BLaER1 (cell line): ENCODE data around the gene SPEG.

Experiments
- H3K27ac ChIP-seq: shearing (Covaris generic); formaldehyde crosslinking; 2 replicates; pipeline ENCODE4 v1.8.1; 2022
- H3K27me3 ChIP-seq: shearing (Covaris generic); formaldehyde crosslinking; 2 replicates; pipeline ENCODE4 v1.8.1; 2022
- H3K36me3 ChIP-seq: shearing (Covaris generic); formaldehyde crosslinking; 2 replicates; pipeline ENCODE4 v1.8.1; 2022
- H3K4me1 ChIP-seq: shearing (Covaris generic); formaldehyde crosslinking; 2 replicates; pipeline ENCODE4 v1.8.1; 2022
- H3K4me2 ChIP-seq: shearing (Covaris generic); formaldehyde crosslinking; 2 replicates; pipeline ENCODE4 v1.8.1; 2022
- H3K4me3 ChIP-seq: shearing (Covaris generic); formaldehyde crosslinking; 2 replicates; pipeline ENCODE4 v1.8.1; 2022
- H3K9ac ChIP-seq: shearing (Covaris generic); formaldehyde crosslinking; 2 replicates; pipeline ENCODE4 v1.8.1; 2022
- H3K9me3 ChIP-seq: shearing (Covaris generic); formaldehyde crosslinking; 2 replicates; pipeline ENCODE4 v1.8.1; 2022
- H4K20me1 ChIP-seq: shearing (Covaris generic); formaldehyde crosslinking; 2 replicates; pipeline ENCODE4 v1.8.1; 2022
- Cebpa-rat ChIP-seq: shearing (Covaris generic); IDR thresholded peaks from 2 replicates; pipeline ENCODE4 v1.8.1; 2022

SPEG gene

DNA sequence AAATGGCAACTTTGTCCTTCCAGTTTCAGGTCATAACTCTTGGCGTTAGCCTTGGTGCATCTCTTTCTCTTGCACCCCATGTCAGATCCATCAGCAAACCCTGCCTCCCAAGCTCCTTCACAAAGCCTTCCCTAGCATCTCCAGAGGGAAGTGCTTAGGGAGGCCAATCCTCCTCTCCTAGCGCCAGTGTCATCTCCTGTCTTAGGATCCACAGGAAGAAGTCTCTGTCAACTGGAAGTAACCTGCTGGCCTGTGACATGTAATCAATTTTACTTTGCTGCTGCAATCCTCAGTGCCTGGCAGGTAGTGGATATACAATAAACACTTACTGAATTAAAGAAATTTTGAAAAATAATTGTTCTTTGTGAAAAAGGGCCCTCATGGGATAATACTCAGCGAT, 39.0 kb upstream of the SPEG start:
- Histone ChIP-seq H3K9ac (no peak overlapping the region), H3K9me3 (peaks cover 8% of the 10 kb centered on the region; the same call in 1 of the 2 replicates)

DNA sequence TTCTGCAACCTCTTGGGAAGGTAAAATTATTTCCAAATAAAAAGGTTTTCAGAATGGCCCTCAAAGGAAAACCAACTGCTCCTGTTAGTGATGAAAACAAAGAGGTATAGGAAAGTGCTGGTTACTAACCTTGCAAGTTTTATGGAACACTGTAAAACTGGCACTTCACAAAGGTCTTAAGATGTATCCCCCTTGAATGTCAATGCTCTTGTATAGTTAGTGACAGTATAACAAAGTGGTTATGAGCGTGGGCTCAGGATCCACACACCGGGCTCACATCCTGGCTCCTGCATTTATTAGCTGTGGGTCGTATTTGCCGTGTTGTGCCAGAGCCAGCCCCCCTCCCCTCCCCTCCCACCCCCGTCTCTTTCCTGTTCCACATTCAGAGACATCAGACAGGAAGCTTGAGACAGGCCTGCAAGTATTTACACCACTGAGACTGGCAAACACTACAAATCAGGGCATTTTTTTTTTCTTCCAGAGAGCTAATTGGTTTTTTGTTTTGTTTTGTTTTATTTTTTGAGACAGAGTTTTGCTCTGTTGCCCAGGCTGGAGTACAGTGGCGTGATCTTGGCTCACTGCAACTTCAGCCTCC, 37.7 kb upstream of the SPEG start:
- Histone ChIP-seq H3K4me1 (peaks cover 37% of the 10 kb centered on the region), H3K4me2 (peak overlapping the region; percentile 65), H3K4me3 (no peak overlapping the region), H3K27me3 (no peaks in the 10 kb centered on the region), H3K27ac (peak overlapping the region; percentile 51), H3K9me3 (peaks cover 8% of the 10 kb centered on the region; the same call in 1 of the 2 replicates), H3K36me3 (no peaks in the 10 kb centered on the region), H3K9ac (no peak overlapping the region), H4K20me1 (no peaks in the 10 kb centered on the region)
- no peak for TF ChIP-seq Cebpa-rat

More for the DNA sequence above, 39.0 kb upstream of the SPEG start:
- Histone ChIP-seq H4K20me1 (no peaks in the 10 kb centered on the region), H3K4me1 (peaks cover 33% of the 10 kb centered on the region), H3K27me3 (no peaks in the 10 kb centered on the region), H3K4me2 (no peak overlapping the region), H3K27ac (no peak overlapping the region), H3K36me3 (no peaks in the 10 kb centered on the region), H3K4me3 (no peak overlapping the region)
- TF ChIP-seq Cebpa-rat = no peak

DNA sequence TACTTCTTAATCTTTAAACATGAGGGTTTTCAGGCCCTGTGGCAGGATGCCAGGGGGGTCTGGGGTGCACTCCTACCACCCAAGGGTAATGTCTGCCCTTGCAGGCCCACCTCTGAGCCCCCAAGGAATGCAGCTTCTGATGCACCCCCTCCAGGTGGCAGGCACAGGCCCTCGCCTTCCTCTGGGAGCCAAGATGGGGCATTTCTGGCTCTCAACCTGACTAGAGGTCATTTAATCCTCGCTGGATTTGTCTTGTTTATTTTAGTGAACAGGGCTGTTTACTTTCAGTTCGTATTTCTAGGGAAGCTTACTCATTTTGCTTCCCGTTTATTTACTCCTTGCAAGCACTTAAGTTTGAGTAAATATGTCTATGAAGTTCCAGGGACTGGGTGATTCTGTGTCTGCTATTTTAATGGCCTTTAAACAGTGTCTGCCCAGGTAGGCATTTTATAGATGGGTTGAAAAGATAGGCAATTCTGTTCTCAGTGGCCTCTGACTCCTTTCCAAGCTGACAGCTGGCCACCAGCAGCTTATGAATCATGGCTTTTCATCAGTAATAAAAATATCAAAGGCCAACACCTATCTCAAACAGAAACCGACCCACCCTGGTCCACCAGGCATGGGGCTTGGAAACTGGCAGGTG, 35.8 kb upstream of the SPEG start:
- no peak overlapping the region; the same call in 1 of the 2 replicates for H3K9ac ChIP-seq
- no peak overlapping the region for H3K27ac ChIP-seq
- no peaks in the 10 kb centered on the region for H4K20me1 ChIP-seq
- no peaks in the 10 kb centered on the region for H3K27me3 ChIP-seq
- H3K36me3 ChIP-seq = no peaks in the 10 kb centered on the region
- TF ChIP-seq Cebpa-rat = no peak
- peaks cover 37% of the 10 kb centered on the region for H3K4me1 ChIP-seq
- no peak overlapping the region for H3K4me3 ChIP-seq
- H3K9me3 ChIP-seq = no peaks in the 10 kb centered on the region
- H3K4me2 ChIP-seq = no peak overlapping the region

DNA sequence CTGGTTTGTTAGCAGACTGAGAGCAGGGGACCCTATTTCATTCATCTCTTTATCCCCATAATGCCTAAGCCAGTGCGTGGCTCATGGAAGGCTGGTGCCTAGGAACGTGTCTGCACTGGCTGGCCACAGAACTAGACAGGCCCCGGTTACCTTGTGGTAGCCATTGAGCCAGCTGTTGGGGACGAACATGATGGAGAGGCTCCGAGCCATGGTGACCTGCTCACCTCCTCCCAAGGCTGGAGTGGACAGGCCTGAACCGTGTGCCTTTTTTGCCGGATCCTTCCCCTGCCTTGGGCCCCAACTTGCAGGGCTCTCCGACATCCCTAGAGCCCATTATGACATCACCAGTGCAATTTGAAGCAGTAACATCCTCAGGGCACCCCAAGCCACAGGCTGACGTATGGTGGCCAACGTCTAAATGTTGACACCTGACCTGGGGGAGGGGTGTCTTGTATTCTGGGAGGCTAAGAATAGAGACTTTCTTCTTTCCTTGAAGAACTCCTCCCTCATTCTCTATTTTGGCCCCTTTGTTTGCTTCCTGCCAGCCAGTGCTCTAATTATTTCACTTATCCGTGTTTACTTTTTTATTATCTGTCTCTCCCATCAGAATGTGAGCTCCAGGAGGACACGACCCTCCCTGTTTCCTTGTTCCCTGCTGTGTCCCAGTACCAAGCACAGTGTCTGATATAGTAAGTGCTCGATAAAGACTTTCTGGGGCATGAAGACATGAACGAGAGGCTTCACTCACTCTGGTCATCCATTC, 34.7 kb upstream of the SPEG start:
- Histone ChIP-seq H3K9ac (no peak overlapping the region), H3K4me2 (peak overlapping the region; percentile 53), H3K4me3 (no peak overlapping the region), H3K27ac (no peak overlapping the region), H3K27me3 (no peaks in the 10 kb centered on the region), H3K4me1 (peaks cover 37% of the 10 kb centered on the region), H3K9me3 (no peaks in the 10 kb centered on the region), H3K36me3 (no peaks in the 10 kb centered on the region), H4K20me1 (no peaks in the 10 kb centered on the region)
- TF ChIP-seq Cebpa-rat = no peak

DNA sequence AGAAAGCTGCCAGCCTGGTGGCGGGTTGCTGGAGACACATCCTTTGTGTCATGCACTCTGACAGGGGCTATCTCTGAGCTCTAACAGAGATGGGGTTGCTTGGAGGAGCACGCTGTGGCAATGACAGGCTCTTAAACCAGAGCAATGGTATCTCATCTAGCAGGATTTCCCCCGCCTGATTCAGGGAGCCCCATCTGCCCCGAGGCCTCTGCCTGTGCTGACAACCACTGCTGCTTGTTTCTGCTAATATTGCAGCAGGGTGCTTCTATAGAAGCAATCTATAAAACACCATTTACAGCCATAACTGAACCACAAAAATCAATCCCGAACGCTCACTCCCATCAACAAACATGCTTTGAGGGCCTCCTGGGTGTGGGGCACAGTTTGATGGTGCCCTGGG, 34.1 kb upstream of the SPEG start:
- no peaks in the 10 kb centered on the region for H3K9me3 ChIP-seq
- peaks cover 37% of the 10 kb centered on the region for H3K4me1 ChIP-seq
- no peak overlapping the region for H3K4me3 ChIP-seq
- no peak for TF ChIP-seq Cebpa-rat
- H3K27me3 ChIP-seq = no peaks in the 10 kb centered on the region
- H3K9ac ChIP-seq = no peak overlapping the region
- no peaks in the 10 kb centered on the region for H4K20me1 ChIP-seq
- no peak overlapping the region for H3K27ac ChIP-seq
- peak overlapping the region; percentile 53 for H3K4me2 ChIP-seq
- H3K36me3 ChIP-seq = no peaks in the 10 kb centered on the region

DNA sequence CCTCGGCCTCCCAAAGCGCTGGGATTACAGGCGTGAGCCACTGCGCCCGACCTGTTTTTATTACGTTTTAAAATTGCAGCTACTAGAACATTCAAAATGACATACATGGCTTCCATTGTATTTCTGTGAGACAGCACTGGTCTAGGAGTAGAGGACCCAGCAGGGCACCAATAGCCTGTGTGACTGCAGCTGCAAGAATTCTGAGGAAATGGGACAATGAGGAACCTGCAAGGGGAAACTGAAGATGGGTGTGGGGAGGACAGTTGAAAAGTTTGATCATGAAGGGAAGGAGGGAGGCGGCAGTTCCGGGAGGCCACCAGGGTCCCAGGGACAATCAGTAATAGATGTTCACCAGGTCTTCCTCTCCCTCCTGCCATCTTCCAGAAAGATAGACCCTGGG, 33.0 kb upstream of the SPEG start:
- Histone ChIP-seq H3K36me3 (no peaks in the 10 kb centered on the region), H3K9me3 (no peaks in the 10 kb centered on the region), H3K27me3 (no peaks in the 10 kb centered on the region), H3K27ac (no peak overlapping the region), H3K4me3 (no peak overlapping the region), H3K9ac (no peak overlapping the region), H4K20me1 (no peaks in the 10 kb centered on the region), H3K4me1 (peaks cover 36% of the 10 kb centered on the region), H3K4me2 (no peak overlapping the region)
- no peak for TF ChIP-seq Cebpa-rat

DNA sequence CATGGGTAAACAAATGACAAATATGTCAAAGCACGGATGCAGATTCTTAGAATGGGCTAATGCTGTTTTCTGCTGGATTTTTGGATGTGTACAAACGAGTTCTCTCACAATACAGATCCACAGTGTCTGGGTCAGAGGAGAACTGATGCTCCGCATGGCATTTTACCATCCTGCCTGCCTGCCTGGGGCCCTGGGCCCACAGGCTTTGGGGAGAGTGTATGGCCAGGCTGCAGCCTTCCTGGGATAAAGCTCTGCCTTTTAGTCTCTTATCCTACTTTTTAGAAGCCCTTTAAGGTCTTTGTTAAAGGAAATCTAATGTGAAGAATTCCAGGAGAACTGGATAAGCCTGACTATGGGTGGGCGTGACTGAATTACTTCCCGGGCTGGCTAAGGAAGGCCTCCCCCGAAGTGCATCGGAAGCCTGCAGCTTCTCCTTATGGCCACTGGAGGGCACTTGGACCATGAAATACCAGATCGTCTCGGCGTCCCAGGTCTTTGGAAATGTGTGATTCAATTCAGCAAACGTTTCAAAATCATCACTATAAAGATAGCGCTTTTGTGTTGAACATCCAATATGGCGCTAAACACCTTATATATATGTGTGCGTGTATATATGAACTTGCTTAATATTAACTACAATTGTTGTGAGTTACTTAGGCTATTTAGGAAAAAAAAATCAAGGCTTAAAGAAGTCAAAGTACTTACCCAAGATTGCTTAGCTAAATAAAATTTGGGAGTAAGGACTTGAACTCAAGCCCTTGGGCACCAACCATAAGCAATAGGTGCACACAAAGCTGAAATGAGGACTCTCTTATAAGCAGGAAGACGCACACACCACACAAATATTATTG, 31.8 kb upstream of the SPEG start:
- no peaks in the 10 kb centered on the region for H3K36me3 ChIP-seq
- H3K4me1 ChIP-seq = peaks cover 24% of the 10 kb centered on the region
- no peaks in the 10 kb centered on the region for H3K27me3 ChIP-seq
- H3K9me3 ChIP-seq = no peaks in the 10 kb centered on the region
- H3K9ac ChIP-seq = no peak overlapping the region
- H3K4me3 ChIP-seq = no peak overlapping the region
- H3K27ac ChIP-seq = no peak overlapping the region
- no peaks in the 10 kb centered on the region for H4K20me1 ChIP-seq
- H3K4me2 ChIP-seq = no peak overlapping the region
- no peak for TF ChIP-seq Cebpa-rat

DNA sequence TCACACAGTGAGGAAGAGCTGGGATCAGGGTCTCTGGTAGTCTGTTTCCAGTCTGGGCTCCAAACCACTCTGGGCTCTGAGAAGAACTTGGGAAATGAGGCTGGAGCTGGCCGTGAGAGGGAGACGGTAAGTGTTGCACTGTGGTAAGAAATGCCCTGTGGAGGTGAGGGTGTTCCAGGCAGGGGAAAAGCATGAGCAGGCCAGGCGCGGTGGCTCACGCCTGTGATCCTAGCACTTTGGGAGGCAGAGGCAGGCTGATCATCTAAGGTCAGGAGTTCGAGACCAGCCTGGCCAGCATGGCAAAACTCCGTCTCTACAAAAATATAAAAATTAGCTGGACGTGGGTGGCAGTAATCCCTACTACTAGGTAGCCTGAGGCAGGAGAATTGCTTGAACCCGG, 30.8 kb upstream of the SPEG start:
- TF ChIP-seq Cebpa-rat = no peak
- no peaks in the 10 kb centered on the region for H4K20me1 ChIP-seq
- H3K4me3 ChIP-seq = no peak overlapping the region
- H3K4me1 ChIP-seq = peaks cover 20% of the 10 kb centered on the region
- no peaks in the 10 kb centered on the region for H3K27me3 ChIP-seq
- H3K9ac ChIP-seq = no peak overlapping the region
- no peak overlapping the region for H3K4me2 ChIP-seq
- no peak overlapping the region for H3K27ac ChIP-seq
- H3K9me3 ChIP-seq = no peaks in the 10 kb centered on the region
- H3K36me3 ChIP-seq = no peaks in the 10 kb centered on the region

DNA sequence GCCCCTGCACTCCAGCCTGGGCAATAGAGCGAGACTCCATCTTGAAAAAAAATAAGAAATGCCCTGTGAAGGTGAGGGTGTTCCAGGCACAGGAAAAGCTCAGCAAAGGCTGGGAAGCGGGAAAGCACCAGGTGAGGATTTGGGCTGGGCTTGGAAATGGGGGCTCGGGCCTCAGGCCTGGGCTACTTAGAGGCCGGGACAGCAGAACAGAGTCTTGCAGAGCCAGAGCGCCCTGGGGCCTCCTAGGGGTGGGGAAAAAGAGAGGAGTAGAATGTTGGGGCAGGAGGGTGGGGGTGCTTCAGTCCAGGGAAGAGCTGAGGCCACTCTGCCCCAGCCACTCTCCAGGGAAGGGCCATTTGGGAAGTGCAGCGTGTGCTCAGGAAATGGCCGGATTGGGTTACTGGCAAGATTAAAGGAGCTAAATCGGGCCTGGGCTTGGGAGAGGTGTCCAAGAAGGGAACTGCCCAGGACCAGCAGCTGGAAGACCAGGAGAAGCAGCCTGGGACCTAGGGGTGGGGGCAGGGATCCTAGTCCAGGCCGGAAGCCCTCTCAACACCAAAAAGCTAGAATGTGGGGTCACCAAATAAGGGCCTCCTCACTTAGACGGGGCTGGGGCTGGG, 30.2 kb upstream of the SPEG start:
- no peak overlapping the region for H3K27ac ChIP-seq
- H3K27me3 ChIP-seq = no peaks in the 10 kb centered on the region
- H3K36me3 ChIP-seq = no peaks in the 10 kb centered on the region
- H3K9ac ChIP-seq = no peak overlapping the region
- no peak overlapping the region for H3K4me2 ChIP-seq
- no peaks in the 10 kb centered on the region for H3K9me3 ChIP-seq
- no peak overlapping the region for H3K4me3 ChIP-seq
- TF ChIP-seq Cebpa-rat = no peak
- H3K4me1 ChIP-seq = peaks cover 15% of the 10 kb centered on the region
- no peaks in the 10 kb centered on the region for H4K20me1 ChIP-seq
